Measurements from ENCODE around the gene BICDL1.
"Not testable (repeated sequence)": the region's sequence is repeated elsewhere in the genome, so short reads cannot be mapped to it uniquely, and the experiment has no call there.

Gene BICDL1

GRCh38 chr12:119988472-119989360 lies at the start of gene BICDL1:
Gene BICDL1, plus strand, starts transcription at chr12:119989236. Its CDS starts 633 bp downstream, at chr12:119989869.
- peak; percentile 83 to 89 for ATAC-seq

- no peak for ATAC-seq
Observed at GRCh38 chr12:119940897-119941296, 48.1 kb upstream of the BICDL1 start.

GRCh38 chr12:119942386-119942785 lies 46.6 kb upstream of the BICDL1 start:
- no peak for ATAC-seq

GRCh38 chr12:119946213-119946612 lies 42.8 kb upstream of the BICDL1 start:
- no peak for ATAC-seq

GRCh38 chr12:119949145-119949544 lies 39.9 kb upstream of the BICDL1 start:
- ATAC-seq: no peak

- no peak for ATAC-seq
Observed at GRCh38 chr12:119949594-119949993, 39.4 kb upstream of the BICDL1 start.

- ATAC-seq: no peak
Observed at GRCh38 chr12:119956047-119956446, 33.0 kb upstream of the BICDL1 start.

GRCh38 chr12:119957135-119957534 lies 31.9 kb upstream of the BICDL1 start:
- no peak for ATAC-seq

GRCh38 chr12:119959435-119959834 lies 29.6 kb upstream of the BICDL1 start:
- no peak for ATAC-seq

- ATAC-seq: no peak
Observed at GRCh38 chr12:119964123-119964522, 24.9 kb upstream of the BICDL1 start.

GRCh38 chr12:119964929-119965328 lies 24.1 kb upstream of the BICDL1 start:
- ATAC-seq: no peak

GRCh38 chr12:119980242-119980641 lies 8.8 kb upstream of the BICDL1 start:
- peak; percentile 86 to 89 for ATAC-seq

GRCh38 chr12:119980702-119981101 lies 8.3 kb upstream of the BICDL1 start:
- not testable (repeated sequence) for ATAC-seq

GRCh38 chr12:119989361-119989730 lies 310 bp downstream of the BICDL1 start:
- peak in 1 of 2 donors; percentile 20 for ATAC-seq

GRCh38 chr12:119989731-119990381 lies 820 bp downstream of the BICDL1 start:
- ATAC-seq: peak; percentile 5 to 6

- no peak for ATAC-seq
Observed at GRCh38 chr12:119990382-119990874, 1.4 kb downstream of the BICDL1 start.

- ATAC-seq: no peak
Observed at GRCh38 chr12:119992129-119992705, 3.2 kb downstream of the BICDL1 start.

- no peak for ATAC-seq
Observed at GRCh38 chr12:119994892-119995658, 6.0 kb downstream of the BICDL1 start.

- no peak for ATAC-seq
Observed at GRCh38 chr12:119996417-119996816, 7.4 kb downstream of the BICDL1 start.

- no peak for ATAC-seq
Observed at GRCh38 chr12:119998471-119999245, 9.6 kb downstream of the BICDL1 start.

- ATAC-seq: no peak
Observed at GRCh38 chr12:120000556-120000955, 11.5 kb downstream of the BICDL1 start.

Data from activated CD4-positive, CD25-positive, alpha-beta regulatory T cell treated with anti-CD3 and anti-CD28 coated beads, Interleukin-2, amount 50 U/mL, for 24 hours (primary cell).